Amniotic stem cell (primary cell): ENCODE data around the gene TMPRSS15.

Source experiments
- DNase-seq: peaks from one replicate; lab custom pipeline; 2025; lab: John Stamatoyannopoulos, UW

The TMPRSS15 gene

GRCh38 chr21:18349468-18349867 lies 54.1 kb downstream of the TMPRSS15 start:
- no peak for DNase-seq

DNA sequence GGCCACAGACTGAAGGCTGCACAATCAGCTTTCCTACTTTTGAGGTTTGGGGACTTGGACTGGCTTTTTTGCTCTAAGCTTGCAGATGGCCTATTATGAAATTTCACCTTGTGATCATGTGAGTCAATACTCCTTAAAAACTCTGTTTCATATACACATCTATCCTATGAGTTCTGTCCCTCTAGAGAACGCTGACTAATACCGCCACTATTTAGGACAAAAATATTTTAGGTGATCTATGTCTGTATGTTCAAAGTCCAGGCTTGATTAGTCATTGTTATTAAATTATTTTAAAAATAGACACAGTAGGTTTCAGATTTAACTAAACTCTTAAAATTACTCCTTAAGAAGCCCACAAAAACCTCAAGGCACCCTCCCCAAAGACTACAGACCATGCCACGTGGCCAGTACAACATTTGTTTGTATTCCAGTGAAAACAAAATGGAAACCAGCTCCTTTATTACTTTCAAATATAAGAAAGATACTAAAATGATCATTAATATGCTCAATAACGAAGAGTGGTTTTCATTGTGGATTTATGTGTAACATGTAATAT lies 63.1 kb downstream of the TMPRSS15 start:
- DNase-seq: no peak

DNA sequence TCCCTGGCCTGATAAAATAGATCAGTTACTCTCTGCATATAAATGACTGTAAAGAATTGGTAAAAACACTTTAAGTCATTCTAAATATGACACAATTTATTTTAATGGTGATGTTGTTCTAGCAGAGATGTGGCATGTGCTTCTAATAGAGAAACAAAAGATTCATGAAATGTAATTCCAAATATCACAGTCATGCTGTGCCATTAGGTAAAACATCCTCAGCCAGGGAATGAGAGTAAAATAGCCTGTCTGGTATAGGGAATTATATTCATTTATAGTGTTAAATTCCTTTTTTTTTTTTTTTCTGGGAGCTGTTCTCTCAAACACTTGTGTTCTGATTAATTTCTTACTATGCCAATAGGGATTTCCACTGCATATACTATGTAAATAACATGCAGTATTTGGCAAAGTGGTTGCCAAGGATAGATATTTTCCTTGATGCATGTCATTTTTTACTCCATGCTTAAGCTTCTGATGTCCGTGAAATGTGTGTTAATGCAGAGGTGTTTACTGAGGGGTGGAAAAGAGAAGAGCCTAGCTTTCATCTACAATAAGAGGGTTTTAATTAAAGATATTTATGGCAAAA lies 67.8 kb downstream of the TMPRSS15 start:
- no peak for DNase-seq

GRCh38 chr21:18334066-18334465 lies 69.5 kb downstream of the TMPRSS15 start:
- DNase-seq: no peak

GRCh38 chr21:18318156-18318555 lies 85.4 kb downstream of the TMPRSS15 start:
- no peak for DNase-seq

DNA sequence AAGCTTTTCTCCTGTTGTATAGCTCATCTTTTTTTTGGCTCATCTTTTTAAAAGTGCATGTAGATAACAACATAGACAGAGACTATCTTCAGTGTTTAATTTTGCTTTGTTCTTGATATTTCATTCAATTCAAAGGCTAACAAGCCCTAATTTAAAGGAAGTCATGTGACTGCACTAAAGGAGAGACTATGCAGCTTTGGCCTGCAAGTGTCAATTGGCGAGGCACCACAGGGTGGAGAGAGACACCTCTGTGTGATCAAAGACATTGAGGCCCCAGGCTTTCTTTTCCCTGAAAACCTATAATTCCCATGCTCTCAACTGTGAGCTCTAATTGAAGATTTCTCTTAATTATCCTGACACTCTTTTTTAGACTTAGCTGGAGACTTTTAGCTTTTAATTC lies 105.4 kb downstream of the TMPRSS15 start:
- no peak for DNase-seq

DNA sequence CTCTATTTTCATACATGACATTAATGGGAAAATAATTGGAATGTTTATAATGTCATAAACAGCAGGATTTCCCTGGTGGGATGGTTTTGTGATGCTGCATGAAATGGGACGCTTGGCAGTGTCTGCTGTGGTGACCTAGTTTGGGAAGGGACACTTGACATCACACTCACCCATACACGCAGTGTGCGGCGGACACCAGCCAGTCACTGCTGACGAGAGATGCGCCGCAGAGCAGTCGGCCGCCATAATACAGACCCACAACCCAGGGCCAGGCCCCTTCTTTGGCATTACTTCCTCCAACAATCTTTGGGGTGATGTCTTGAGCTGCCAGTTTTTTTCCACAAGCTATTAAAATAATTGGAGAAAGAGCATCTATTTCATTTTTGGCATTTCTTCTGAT lies 109.5 kb downstream of the TMPRSS15 start:
- no peak for DNase-seq

GRCh38 chr21:18289876-18290275 lies 113.7 kb downstream of the TMPRSS15 start:
- no peak for DNase-seq

- DNase-seq: no peak
Observed at GRCh38 chr21:18285379-18285778, 118.2 kb downstream of the TMPRSS15 start.

DNA sequence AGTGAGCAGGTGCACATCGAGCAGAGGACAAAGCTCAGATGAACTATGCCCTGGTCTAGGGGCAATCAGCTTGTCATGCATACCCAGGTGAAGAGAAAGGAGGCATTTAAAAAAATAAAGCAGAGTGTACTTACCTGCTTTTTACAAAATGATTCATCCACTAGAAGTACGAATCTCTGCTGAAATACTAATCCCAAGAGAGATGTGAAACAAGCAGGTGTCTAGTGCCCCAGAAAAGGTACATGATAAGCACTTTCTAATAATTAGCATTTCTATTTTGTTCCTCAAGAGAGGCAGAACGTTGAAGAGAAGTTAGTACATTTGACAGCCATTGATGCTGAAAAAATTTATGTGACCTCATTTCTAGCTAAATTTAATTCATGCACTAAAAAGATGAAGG lies 127.8 kb downstream of the TMPRSS15 start:
- no peak for DNase-seq

DNA sequence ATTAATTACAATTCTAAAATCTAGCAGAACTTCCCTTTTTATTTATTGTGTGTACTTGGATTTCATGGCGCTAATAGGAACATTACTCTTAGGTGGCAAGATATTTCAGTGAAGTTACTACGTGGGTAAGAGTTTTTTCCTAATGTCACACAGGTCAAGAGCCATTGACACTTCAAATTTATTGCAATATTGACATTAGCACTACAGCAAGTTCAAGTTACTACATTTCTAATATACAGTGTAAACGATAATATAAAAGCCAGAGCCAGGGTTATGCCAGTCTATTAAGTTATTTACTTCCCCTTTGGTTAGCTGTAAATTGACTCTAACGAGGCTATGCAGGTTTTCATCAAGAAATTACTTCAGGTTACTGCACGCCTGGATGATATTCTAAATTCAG lies 129.2 kb downstream of the TMPRSS15 start:
- DNase-seq: no peak

DNA sequence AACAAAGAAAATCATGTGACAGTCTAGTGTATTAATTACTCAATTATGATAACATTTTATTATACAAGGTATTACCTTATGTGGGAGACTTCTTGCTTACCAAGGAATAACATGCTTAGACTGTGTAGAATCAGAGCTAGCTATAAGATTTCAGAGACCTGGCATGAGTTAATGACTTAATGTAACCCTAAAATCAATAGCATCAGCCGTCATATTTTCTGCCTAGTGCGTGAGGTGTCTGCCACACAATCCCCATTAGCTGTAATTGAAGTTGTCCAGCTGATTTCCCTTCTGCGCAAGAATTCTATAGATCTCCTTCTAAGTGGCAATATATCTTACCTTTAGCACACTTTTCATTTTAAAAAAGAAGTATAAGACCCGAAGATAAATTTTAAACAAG lies 130.2 kb downstream of the TMPRSS15 start:
- no peak for DNase-seq

GRCh38 chr21:18269856-18270255 lies 133.7 kb downstream of the TMPRSS15 start:
- DNase-seq: no peak

- no peak for DNase-seq
Observed at GRCh38 chr21:18268906-18269305, 134.7 kb downstream of the TMPRSS15 start.

DNA sequence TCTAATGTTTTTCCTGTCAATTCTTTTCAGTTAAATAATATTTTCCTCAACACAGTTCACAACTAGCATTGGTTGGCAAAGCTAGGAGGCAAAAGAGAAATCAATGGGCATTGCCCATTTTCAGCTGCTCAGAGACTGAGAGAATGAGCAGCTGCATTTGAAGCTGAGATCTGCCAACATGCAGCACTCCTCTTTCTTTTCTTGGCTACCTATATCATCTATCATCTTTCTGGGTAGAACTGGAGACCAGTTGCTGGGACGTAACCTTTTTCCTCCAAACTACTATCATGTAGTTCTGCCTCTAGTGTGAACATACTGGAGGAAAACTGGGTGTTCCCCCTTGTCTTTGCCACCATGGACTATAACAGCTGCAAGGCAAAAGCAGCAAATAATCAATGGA lies 136.1 kb downstream of the TMPRSS15 start:
- DNase-seq: no peak

DNA sequence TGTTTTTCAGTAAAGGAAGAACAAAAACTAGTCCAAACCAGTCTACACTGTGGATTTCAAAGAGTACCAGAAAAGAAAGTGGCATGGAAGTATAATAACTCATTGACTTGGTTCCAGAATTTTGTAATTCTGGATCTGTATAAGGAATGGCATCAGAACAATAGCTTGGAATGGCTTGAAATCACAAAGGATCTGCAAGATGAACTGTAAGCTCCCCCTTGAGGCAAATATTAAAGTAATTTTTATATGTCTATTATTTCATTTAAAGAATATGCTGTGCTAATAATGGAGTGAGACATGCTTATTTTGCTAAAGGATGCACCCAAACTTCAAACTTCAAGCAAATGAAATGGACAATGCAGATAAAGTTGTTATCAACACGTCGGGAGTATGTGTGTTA lies 137.6 kb downstream of the TMPRSS15 start:
- DNase-seq: no peak

- DNase-seq: no peak
Observed at GRCh38 chr21:18253799-18254198, 149.8 kb downstream of the TMPRSS15 start.

GRCh38 chr21:18253221-18253620 lies 150.4 kb downstream of the TMPRSS15 start:
- no peak for DNase-seq

- no peak for DNase-seq
Observed at GRCh38 chr21:18252680-18253079, 150.9 kb downstream of the TMPRSS15 start.

DNA sequence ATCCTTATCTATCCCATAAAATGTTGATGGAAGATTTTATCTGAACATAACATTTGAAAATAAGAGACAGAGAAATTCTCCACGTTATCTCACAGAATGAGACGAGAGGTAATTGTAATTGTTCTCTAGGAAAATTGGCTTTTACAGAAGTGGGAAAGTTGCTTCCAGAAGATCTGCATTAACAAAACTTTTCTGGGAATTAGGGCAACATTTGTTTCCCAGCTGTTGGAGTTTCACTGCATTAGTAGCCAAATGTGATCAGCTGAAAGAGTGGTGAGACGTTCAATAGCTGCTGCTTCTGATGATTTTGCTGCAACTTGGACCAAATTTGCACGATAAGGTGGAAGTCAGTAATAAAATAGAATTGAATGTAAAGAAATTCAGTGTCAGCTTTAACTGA lies 151.3 kb downstream of the TMPRSS15 start:
- DNase-seq: no peak

DNA sequence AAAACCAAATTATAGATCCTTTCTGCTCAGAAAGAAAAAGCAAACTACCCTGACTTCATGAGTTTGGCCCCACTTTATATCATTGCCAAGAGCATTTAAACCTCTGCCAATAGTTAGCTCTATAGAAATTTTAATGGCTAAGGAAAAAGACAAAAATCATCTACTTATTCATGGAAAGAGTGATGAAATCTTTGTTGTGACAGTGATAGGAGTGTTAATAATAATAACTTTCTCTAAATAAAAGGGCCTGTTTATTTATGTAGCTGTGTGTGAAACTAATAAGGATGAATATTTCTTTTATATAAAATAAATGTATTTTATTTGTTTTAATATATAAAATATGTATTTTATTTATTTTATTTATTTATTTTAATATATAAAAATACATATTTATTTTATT lies 152.5 kb downstream of the TMPRSS15 start:
- no peak for DNase-seq

DNA sequence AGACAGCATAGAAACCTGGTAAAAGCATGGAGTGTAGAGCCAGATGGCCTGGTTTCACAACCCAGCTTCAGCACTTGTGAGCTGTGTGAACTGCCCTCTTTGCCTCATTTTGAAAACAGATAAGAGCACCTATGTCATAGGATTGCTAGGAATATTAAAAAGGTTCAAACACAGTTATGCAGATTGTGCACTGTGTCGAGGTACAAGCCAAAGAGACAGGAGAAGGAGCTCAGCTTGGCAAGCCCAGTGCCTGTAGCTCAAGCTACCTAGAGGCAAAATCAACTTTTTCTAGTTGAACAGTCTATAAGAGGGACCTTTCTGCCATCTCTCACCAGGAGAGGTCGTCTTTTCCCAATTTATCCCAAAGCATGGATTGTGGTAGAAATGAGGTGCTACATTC lies 153.9 kb downstream of the TMPRSS15 start:
- DNase-seq: no peak

- DNase-seq: no peak
Observed at GRCh38 chr21:18248171-18248570, 155.4 kb downstream of the TMPRSS15 start.

GRCh38 chr21:18245464-18245967 lies 158.1 kb downstream of the TMPRSS15 start:
- no peak for DNase-seq
